VCaP (cell line): ENCODE results near the gene FBXL15.

Source experiments
- H3K27ac ChIP-seq: fragments of 450-650 bp; 2 replicates; pipeline ENCODE4 v1.5.1; 2017
- CTCF ChIP-seq: fragments of 450-650 bp; conservative IDR thresholded peaks from 2 replicates; pipeline ENCODE4 v1.5.1; 2017; ENCODE audit warnings: mild to moderate bottlenecking, moderate library complexity

FBXL15 gene

GRCh38 chr10:102382871-102383270 lies 37.8 kb upstream of the FBXL15 start:
- no peak overlapping the region for H3K27ac ChIP-seq
- TF ChIP-seq CTCF, result no peak

GRCh38 chr10:102384053-102384452 lies 36.6 kb upstream of the FBXL15 start:
- H3K27ac ChIP-seq, result no peak overlapping the region
- TF ChIP-seq CTCF, result no peak

DNA sequence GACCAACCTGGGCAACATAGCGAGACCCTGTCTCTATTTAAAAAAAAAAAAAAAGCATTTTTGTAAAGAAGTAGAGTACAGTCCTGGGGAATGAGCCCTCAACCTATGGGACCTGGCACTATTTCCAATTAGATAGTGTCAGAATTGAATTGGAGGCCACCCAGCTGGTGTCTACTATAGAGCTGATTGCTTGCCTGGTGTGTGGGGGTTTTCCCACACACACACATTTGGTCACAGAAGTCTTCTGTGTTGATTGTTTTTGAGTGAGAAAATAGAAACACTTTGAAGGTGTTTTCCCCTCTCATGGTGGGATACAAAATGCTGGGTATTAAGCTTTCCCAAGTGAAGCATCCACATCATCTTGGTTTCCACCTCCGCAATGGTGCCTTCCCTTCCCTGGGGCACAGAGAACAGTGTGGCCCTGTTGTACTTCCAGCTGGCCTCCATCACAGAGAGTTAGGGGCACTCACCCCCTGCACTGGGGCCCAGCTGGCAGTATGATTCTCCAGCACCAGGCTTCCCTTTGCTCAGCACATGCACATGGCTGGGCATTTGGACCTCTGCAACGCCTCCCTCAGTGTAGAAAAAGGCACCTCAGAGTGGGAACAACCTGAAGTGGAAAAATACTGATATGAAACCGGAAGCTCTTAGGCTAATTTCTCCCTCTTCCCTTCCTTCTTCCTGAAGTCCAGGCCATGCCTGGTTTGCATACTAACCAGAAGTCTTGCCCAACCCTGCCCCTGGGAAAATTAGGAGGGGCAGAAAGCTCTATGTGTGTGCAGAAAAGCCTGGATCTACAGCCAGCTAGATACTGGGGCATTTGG lies 35.8 kb upstream of the FBXL15 start:
- no peak overlapping the region for H3K27ac ChIP-seq
- TF ChIP-seq CTCF, result no peak

- no peak for TF ChIP-seq CTCF
- H3K27ac ChIP-seq, result no peak overlapping the region
These were observed 30.7 kb upstream of the FBXL15 start for GRCh38 chr10:102389894-102390293.

GRCh38 chr10:102392306-102392705 lies 28.3 kb upstream of the FBXL15 start:
- TF ChIP-seq CTCF, result no peak
- H3K27ac ChIP-seq, result no peak overlapping the region

DNA sequence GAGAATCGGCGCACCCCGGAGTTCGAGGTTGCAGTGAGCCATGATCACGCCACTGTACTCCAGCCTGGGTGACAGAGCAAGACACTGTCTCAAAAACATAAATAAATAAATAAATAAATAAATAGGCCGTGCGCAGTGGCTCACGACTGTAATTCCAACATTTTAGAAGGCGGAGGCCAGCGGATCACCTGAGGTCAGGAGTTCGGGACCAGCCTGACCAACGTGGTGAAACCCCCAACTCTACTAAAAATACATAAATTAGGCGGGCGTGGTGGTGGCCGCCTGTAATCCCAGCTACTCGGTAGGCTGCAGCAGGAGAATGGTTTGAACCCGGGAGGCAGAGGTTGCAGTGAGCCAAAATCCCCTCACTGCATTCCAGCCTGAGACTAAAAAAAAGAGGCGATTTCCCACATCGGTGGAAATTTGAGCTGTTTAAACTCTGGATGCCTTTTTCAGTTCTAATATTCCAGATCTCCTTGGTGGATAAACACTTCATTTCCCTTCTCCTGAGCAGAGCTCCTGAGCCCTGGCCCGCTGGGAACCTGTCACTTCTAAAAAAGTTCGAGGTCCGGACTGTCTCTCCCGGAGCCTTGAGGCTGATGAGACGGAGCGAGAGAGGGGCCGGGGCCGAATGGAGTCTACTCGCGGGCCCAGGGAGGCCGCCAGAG lies 27.1 kb upstream of the FBXL15 start:
- peak overlapping the region; percentile 61; the same call in 1 of the 2 replicates for H3K27ac ChIP-seq
- peak; percentile 96 for TF ChIP-seq CTCF

GRCh38 chr10:102394079-102394800 lies 26.4 kb upstream of the FBXL15 start:
- peak overlapping the region; percentile 61 for H3K27ac ChIP-seq
- TF ChIP-seq CTCF, result peak; percentile 69
